GM21717 (cell line): ENCODE results near the gene PGF.

ENCODE experiments used
- ATAC-seq: cut with Tn5 transposase; IDR thresholded peaks from one replicate; pipeline ENCODE4 v1.9.1; 2021; ENCODE audit warnings: mild to moderate bottlenecking, moderate library complexity; ENCODE audit not compliant: unreplicated experiment

Gene PGF

DNA sequence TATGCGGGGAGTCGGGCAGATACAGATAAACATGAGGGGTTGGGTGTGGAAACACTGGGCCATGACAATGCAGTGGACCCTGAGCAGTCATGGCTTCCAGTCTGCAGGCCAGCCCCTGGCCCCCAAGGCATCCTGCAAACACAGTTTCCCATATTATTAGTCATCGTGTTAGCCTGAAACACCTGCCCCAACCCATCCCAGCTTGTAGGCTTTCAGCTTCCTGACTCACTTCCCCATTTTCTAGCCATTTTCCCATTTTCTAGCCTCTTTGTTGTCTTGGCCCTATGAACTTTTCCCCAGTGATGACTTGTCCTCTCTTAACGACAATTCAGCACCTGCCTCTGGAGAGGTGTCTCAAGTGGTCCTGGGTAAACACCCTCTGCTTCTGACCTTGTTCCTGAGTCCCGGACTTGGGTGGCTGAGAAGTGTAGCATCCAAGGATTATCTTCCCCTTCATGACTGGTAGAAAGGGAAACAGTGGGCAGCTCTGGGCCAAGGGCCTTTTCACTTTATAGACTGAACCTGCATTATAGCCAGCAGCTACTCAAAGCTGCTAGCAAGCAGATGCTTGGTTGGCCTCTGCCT is 4.3 kb upstream of the PGF start:
- ATAC-seq: no peak

DNA sequence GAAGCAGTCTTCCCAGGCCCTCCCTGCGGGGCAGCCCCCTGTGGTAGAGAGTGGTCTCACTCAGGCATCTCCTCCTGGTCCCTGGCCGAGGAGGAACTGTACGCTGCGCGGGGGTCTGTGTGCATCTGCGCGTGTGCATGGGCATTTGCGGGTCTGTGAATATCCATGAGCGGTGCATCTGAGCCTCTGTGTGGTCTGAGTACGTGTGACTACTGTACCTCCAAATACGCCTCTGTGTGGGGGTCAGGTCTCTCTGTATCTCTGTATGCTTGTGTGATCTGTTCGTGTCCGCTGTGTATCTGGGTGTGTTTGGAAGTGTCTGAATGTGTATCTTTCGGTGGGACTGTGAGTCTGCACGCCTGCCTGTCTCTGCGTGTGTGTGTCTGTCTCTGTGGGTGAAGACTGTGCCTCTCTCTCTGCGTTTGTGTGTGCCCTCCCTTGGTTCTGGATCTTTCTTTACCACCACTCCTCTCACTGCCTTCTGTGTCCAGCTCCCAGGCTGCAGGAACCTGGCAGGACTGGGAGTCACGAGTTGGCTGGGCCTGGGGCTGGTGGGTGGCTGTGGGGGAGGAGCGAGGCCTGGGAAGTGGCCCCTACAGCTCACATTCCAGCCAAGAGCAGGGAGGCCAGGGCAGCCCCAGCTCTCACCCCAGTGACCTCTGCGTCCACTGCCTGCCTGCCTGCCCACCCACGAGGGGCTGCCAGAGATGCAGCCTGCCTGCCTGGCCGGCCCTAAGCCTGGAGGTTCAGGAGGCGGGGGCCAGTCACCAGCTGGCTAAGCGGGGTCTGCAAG is 1.1 kb upstream of the PGF start:
- no peak for ATAC-seq

DNA sequence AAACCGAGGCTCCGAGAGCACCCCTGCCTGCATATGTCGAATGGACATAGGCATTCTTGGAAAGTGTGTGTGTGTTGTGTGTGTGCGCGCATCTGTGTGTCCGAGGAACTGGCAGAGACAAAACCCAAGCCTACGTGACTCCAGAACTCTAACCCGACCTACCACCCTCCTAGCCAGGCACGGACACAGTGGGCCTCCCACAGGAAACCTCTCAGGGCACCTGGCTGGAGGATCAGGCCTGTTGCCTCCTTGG is 556 bp upstream of the PGF start:
- ATAC-seq: no peak

DNA sequence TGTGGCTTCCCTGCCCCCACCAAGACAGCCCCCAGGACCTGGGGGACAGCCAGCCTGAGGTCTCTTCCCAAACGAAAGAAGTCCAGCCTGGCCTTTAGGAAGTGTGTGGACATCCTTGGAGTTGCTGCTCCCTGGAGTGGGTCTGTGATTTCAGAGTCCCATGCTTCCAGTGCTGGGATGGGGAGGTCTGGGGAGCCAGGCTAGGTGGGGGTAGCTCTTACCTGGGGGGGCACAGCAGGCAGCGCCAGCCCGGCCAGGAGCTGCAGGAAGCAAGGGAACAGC is 509 bp downstream of the PGF start:
- ATAC-seq: no peak

DNA sequence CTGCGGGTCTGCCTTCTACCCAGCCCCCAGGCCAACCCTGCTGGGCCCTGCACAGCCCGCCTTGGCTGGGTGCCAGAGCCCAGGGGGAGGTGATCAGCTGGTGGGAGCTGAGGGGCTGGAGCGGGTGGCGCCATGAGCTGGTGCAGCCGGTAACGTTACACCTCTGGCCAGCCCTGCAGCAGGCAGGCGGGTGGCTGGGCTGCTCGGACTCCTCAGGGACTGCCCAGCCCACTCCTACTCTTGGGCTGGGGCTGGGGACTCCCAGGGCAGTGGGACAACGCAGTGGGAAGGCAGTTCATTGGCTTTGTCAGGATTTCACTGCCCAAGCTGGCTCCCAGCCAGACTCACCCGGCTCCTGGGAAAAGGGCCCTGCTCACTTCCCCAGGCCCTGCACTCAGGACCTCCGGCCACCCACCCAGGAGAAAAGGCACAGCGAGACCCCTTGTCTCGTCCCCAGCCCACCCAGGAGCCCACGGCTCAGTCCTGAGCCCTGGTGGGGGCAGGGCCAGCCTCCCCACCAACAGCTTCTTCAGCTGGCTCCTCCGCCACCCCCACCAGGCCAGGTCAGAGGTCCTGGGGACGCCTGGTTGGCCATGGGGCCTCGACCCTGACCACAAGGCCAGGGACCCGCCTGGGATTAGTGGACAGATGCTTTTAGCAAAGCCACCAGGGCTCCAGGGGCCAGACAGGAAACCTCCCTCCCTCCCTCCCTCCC is 1.0 kb downstream of the PGF start:
- ATAC-seq: no peak

DNA sequence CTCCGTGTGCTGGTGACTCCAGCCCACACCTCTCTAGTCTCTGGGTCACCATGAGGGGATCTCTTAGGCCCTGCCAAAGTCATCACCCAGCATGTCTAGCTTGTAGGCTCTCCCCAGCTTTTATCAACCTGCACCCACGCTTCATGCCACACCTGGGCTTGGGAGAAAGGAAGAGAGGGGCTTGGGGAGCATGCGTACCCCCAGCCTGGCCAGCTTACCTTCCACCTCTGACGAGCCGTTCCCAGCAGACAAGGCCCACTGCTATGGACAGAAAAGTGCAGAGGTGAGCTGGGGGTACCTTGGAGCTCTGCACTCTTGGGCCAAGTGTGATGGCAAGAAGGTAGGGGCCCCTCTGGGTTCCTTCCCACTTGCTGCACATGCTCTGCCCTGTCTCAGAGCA is 1.7 kb downstream of the PGF start:
- ATAC-seq: no peak

DNA sequence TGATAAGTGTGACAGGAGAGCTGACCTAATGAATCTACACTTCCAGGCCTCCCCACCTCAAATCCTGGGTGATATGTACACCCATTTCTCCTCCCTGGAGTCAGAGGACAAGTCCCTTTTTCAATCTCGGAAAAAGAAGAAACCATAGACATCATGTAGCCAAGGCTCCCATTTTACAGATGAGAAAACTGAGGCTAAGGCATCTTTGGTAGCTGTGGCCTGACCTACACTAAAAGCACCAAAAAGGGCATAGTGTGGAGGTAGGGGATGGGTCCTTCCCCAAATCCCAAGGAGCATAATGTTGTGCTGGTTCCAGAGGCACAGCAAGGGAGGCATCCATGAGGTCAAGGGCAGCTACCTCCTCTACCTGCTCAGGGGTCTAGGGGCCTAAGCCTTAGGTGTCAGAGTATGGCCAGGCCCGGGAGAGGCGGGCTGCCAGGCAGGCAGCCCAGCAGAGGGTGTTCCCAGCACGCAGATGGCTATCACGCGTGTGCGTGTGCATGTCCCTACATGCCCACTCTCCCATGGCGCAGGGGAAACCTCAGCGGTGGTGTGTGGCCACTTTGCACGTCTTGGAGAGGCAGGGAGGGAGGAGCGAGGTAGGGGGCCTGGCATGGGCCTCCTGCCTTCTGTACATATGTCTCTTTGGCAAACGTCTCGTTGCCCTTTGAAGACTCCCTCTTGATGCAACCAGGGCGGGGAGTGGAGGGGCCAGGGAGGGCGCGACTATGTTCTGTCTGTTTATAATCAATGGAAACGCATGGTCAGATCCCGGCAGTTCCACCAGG is 2.5 kb downstream of the PGF start:
- ATAC-seq: no peak

DNA sequence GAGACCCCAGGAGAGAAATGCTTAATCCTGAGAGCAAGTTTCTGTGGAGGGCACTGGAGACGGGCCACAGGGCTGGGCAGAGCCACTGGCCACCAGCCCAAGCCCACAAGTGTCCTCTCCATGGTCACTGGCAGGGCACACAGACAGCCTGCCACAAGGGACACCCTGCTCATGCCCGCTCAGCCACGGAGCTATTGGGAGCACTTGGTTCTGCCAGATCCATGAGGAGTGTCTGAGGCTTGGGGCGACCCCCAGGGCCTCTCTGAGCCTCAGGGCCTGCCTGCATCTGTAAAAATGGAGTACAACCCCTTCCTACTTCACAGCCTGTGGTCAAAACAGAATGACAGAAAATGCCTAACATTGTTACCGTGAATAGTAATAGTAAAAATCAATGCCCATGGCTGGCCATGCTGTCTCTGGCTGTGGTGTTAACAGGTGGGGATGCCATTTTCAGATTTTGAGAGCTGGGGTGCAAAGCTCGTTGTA is 3.2 kb downstream of the PGF start:
- ATAC-seq: no peak

DNA sequence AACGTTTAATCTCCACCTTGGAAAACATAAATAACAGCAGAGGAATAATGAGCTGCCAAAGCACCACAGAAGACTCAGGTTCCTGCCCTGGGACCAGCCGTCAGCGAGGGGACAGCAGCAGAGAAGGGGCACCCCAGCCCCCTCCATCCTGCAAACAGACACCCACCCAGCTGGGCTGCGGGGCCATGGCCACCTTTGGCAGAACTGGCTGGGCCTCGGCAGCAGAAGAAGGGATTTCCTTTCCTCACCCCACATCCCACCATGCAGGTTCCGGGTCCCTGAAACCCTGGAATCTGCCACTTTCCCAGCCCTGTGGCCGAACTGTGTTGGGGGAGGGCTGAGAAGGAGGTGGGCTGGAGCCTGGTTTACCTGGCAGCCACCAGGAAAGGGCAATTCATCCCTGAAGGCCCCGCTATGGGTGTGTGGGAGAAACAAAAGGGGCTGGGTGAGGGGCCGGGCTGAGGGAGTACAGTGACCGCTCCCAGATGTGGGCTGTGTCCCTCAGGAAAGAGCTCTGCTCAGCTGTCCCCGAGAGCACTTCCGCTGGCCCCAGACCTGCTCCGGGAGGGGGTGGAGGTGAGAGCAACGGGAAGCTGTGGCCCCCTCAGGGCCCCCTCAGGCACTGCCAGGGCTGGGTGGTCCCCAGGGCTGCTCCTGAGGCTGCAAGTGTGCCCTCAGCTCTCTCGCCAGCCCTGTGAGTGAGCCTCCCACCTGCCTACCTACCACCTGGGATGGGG is 3.8 kb downstream of the PGF start:
- no peak for ATAC-seq

DNA sequence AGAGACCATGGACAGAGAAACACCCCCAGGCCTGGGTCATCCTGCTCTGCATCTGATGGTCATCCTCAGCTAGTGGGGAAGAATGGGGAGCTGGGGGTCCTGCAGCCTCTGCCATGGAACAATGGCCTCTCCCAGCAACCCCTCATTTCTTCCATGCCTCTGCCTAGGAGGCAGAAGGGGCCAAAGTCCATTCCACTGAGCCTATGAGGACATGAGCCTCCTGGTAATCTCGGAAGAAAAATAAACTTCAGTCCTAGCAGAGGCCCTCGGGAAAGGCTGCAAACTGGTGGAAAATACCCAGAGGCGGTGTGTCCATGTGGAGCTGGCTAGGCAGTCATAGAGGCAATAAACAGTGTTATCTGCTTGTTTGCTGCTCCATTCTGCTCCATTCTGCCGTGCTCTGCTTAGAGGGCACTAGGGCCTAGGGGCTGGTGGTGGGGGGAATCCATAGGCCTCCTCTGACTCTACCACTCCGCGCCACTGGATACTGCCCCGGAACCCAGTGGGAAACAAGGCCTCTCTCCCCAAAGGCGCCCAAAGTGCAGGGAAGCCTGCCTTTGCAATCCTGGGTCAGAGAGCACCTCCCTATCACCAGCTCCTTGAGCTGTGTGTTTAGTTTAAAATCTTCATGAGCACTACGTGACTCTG is 4.5 kb downstream of the PGF start:
- no peak for ATAC-seq

DNA sequence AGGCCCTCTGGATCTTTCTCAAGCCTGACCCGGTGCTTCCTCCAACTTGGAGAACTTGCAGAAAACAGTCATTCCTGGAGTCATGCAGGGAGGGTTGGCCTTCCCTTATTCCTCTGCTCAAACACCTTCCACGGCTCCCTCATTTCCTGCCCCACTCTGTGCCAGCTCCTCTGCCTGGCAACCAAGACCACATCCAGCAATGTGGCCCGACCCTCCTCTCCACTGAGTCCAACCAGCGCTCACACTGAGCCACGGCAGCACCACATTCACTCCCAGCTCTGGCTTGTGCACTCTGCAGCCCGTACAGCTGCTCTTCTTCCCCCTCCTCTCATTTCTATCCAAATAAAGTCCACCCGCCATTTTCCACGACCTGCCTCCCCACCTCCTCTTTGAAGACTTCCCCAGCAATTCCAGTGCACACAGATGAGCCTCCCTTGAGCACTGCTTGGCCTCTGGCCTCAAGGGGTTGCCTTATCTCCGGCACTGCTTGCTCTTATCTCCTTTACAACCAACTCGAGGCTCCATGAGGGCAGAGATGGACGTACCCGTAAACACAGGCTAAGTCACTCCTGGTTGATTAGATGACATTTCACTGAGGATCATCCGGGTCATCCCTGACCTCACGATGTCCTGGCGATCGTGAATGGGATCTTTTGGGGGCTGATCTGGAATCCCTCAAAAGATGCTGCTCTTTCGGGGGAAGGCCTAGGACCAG is 5.4 kb downstream of the PGF start:
- ATAC-seq: no peak

DNA sequence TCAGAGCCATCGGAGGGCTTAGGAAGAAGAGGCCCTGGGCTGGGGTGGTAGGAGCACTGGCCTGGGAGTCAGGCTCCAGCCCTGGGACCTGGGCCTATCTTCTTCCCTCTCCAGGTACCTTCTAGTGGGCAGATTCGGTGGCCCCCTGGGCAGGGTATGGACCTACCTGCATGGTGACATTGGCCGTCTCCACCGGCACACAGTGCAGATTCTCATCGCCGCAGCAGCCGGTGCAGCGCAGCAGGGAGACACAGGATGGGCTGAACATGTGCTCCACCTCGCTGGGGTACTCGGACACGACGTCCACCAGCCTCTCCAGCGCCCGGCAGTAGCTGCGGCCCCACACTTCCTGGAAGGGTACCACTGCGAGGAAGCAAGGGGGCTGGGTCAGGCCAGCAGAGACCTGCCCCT is 6.2 kb downstream of the PGF start:
- no peak for ATAC-seq

DNA sequence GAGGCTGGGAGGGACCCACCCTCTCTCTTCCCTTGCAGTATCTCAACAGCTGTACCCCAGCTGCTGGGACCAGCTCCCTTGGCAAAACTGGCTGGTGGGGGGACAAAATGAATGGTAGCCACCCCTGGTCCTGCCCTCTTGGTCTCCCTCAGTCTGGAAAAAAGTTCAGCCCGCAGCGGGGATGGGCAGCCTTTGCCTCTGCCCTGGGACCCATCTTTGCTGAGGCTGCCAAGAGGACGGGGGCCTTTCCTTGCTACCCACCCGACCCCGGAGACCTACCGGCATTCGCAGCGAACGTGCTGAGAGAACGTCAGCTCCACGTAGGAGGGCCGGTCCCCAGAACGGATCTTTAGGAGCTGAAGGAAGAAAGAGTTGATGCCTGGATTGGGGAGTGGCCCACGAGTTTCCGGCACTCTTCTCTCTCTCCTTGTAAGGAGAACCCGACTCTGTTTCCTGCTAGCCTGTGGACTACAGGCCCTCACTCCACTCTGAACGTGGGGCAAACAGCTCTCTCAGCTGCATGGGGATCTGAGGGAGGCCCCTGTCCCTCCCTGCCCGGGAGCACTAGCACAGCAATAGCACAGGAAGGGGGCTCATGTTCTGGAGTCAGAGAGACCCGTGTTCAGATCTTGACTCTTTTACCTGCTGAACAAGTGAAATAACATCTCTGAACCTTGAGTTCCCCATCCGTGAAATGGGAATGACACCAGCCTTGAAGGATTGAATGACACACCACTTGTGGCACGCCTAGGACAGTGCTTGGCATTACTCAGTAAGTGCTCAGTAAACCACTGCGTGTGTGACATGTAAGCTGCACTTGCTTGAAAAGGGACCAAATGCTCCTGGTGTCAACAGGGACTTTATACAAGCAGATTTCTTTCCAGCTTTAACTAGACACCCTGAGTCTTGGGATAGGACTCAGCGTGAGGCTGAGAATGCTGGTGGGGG is 6.9 kb downstream of the PGF start:
- no peak for ATAC-seq

DNA sequence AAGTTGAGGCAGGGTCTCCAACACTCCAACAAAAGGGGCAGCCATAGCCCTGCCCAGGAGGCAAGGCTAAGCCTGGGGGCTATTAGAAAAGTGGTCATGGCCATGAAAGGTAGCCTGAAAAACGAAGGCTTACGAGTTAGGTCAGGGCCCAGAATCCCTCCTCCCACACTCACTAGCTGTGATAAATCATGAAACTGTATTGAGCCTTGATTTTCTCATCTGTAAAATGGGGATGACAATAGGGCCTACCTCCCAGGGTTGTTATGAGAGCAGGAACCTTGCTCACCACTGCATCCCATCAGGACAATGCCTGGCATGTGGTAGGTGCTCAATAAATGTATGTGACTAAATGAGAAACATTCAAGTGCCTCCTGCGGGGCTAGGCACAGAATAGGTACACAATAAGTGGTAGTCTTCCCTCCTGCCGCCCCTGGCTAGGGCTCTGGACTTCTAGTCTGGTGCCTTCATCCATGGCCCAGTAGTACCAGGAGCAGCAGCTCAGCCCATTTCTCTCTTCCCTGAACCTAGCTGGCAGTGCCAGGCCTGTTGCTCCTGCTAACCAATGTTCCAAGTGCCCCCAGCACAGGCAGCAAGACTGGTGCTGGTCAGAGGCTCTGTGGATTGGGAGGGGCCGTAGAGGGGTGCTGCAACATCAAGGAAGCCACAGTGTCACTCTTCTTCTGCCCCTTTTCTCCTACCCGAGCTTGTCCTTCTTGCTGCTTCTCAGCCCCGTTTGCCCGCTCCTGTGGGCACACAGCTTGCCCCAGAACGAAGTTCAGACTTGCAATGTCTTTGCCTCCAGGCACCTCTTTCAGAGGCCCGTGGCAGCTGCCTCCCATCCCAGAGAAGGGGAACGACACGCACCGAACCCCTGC is 7.8 kb downstream of the PGF start:
- no peak for ATAC-seq

DNA sequence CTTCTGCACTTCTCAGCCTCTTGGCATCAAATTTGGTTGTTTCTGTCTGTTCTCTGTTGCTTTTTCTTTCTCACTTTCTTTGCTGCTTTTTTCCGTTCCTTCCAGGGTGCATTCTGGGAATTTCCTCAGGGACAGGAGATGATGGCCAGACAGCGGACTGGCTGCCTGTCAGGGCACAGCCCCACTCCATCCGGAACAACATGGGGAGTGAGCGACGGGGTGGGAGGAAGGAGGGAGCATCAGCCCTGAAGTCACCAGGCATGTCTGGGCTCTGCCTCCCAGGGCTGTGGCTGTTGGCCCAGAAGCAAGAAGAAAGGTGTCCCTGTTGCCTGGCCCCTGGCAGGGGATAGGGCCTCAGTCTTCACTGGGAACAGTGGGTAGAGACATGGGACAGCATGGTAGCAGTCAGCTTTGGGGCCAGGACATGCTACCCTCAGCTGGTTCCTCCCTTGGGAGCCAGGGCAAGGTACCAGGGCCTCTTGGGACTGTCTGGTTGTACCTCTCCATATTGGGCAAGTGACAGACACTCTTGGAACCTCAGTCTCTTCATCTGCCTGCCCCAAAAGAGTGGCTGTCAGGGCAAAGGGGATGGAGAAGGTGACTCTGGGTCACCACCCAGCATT is 8.6 kb downstream of the PGF start:
- ATAC-seq: no peak

DNA sequence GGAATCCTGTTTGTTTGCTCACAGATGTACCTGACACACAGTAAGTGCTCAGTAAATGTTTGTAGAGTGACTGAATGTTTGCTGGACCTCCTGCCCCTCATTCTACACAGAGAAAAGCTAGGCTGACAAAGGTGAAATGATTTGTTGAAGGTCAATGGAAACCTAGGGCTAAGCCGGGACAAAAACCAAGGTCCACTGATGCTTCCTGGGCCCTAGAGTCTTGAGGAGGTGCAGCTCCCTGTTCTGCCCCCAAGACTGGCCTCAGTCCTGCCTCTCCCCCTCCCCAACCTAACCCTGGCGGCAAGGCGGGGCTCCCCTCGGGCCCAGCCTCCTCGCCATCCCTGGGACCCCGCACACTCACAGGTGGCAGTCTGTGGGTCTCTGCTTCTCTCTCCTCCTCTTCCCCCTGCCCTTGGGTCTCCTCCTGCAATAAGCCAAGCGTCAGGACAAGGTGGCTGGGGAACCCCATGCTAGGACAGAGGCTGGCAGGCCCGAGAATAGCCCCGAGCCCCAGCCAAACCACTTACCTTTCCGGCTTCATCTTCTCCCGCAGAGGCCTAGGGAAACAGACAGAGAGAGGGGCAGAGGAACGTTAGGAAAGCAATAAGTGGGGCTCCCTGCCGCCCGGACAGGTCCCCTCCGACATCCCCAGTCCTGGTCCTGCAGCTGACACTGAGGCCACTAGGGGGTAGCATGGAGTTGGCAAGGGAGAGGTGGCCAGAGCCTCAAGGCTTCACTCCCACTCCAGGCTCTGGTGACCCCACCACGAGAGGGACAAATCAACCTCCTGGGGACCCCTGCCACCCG is 9.3 kb downstream of the PGF start:
- no peak for ATAC-seq
